Medulla oblongata (tissue), 1 donor: ENCODE measurements around the gene LUC7L3.

ENCODE experiments used
- DNase-seq: peaks from one replicate; pipeline ENCODE4 v3.0.0-alpha.2; 2015; ENCODE audit errors: extremely low spot score

LUC7L3 gene

GRCh38 chr17:50749245-50749644, 29.8 kb downstream of the LUC7L3 start:
- no peak for DNase-seq

GRCh38 chr17:50754521-50754920, 35.1 kb downstream of the LUC7L3 start:
- DNase-seq: no peak

- no peak for DNase-seq
Measured at GRCh38 chr17:50758524-50758923, 39.1 kb downstream of the LUC7L3 start.

- no peak for DNase-seq
Measured at GRCh38 chr17:50758989-50759544, 39.7 kb downstream of the LUC7L3 start.

GRCh38 chr17:50762177-50762576, 42.8 kb downstream of the LUC7L3 start:
- DNase-seq: no peak

- DNase-seq: no peak
Measured at GRCh38 chr17:50763716-50764475, 44.5 kb downstream of the LUC7L3 start.

GRCh38 chr17:50764734-50765149, 45.3 kb downstream of the LUC7L3 start:
- no peak for DNase-seq

GRCh38 chr17:50765454-50766221, 46.2 kb downstream of the LUC7L3 start:
- DNase-seq: no peak

- DNase-seq: no peak
Measured at GRCh38 chr17:50766222-50767023, 47.0 kb downstream of the LUC7L3 start.

GRCh38 chr17:50767030-50767429, 47.6 kb downstream of the LUC7L3 start:
- no peak for DNase-seq

GRCh38 chr17:50767446-50767845, 48.0 kb downstream of the LUC7L3 start, which contains the start of gene ANKRD40CL:
Gene ANKRD40CL, minus strand, starts transcription at chr17:50767518. Its CDS starts 605 bp downstream, at chr17:50766913.
- no peak for DNase-seq

GRCh38 chr17:50768346-50768761, 49.0 kb downstream of the LUC7L3 start:
- no peak for DNase-seq

GRCh38 chr17:50769884-50770283, 50.5 kb downstream of the LUC7L3 start:
- no peak for DNase-seq

- no peak for DNase-seq
Measured at GRCh38 chr17:50770346-50770745, 50.9 kb downstream of the LUC7L3 start.

GRCh38 chr17:50771991-50772785, 52.8 kb downstream of the LUC7L3 start:
- no peak for DNase-seq

- no peak for DNase-seq
Measured at GRCh38 chr17:50774225-50774803, 54.9 kb downstream of the LUC7L3 start.

GRCh38 chr17:50775926-50776325, 56.5 kb downstream of the LUC7L3 start:
- no peak for DNase-seq

GRCh38 chr17:50778471-50778870, 59.1 kb downstream of the LUC7L3 start:
- DNase-seq: no peak

GRCh38 chr17:50778988-50779387, 59.6 kb downstream of the LUC7L3 start:
- DNase-seq: no peak

GRCh38 chr17:50779747-50780353, 60.4 kb downstream of the LUC7L3 start:
- DNase-seq: no peak
